ENCODE data around the gene STX7. TPM values are rescaled to one million over a fixed set of nuclear protein-coding genes. Genes with fewer than 3 reads are reported as not detected.

Gene STX7
- total RNA-seq, 4 donors from 2014 or later, result 45.7 to 70.6 (median 53.2) TPM

- Histone ChIP-seq H3K9me3 (no peaks in the 10 kb centered on the region), H3K4me1 (peaks cover 12 to 34% of the 10 kb centered on the region in 2 donors), H3K36me3 (no peaks in the 10 kb centered on the region), H3K27ac (peak overlapping the region in 1 of 3 donors; percentile 46), H3K27me3 (no peaks in the 10 kb centered on the region), H3K4me3 (replicated peaks in 1 of 3) (no peak overlapping the region)
- intact Hi-C loops (cut with DNase I), result no loop called here
- DNase-seq, result no peak
- WGBS, 2 donors, result 87 to 88% methylated on average over 5 of the region's 5 CpGs
- TF ChIP-seq CTCF (IDR thresholded peaks at IDR 0.05) (no peak), POLR2A (IDR thresholded peaks at IDR 0.05) (no peak)
These were observed 21.6 kb downstream of the STX7 start for GRCh38 chr6:132491303-132491702.

- no peaks in the 10 kb centered on the region for H3K9me3 ChIP-seq
- no peak overlapping the region for H3K4me3 ChIP-seq (replicated peaks in 1 of 3)
- no peaks in the 10 kb centered on the region for H3K27me3 ChIP-seq
- peaks cover 12 to 27% of the 10 kb centered on the region in 2 donors for H3K4me1 ChIP-seq
- intact Hi-C loops (cut with DNase I), result no loop called here
- peak overlapping the region in 2 of 3 donors; percentile 21 to 46 for H3K27ac ChIP-seq
- no peaks in the 10 kb centered on the region for H3K36me3 ChIP-seq
- WGBS, 2 donors, result 78 to 80% methylated on average over 10 of the region's 10 CpGs
- no peak for TF ChIP-seq POLR2A (IDR thresholded peaks at IDR 0.05)
- no peak for DNase-seq
These were observed 22.3 kb downstream of the STX7 start for GRCh38 chr6:132490478-132491204.

GRCh38 chr6:132490024-132490423 is 22.9 kb downstream of the STX7 start:
- Histone ChIP-seq H3K9me3 (no peaks in the 10 kb centered on the region), H3K36me3 (no peaks in the 10 kb centered on the region), H3K27me3 (no peaks in the 10 kb centered on the region), H3K4me3 (replicated peaks in 1 of 3) (no peak overlapping the region), H3K27ac (peak overlapping the region in 2 of 3 donors; percentile 21 to 46), H3K4me1 (peaks cover 12 to 22% of the 10 kb centered on the region in 2 donors)
- intact Hi-C loops (cut with DNase I), result no loop called here
- WGBS, 2 donors, result 62 to 77% methylated on average over 6 of the region's 6 CpGs
- no peak for DNase-seq
- TF ChIP-seq POLR2A (IDR thresholded peaks at IDR 0.05), result no peak
- no peak for TF ChIP-seq CTCF (IDR thresholded peaks at IDR 0.05)

GRCh38 chr6:132489376-132489775 is 23.5 kb downstream of the STX7 start:
- no peaks in the 10 kb centered on the region for H3K9me3 ChIP-seq
- no peaks in the 10 kb centered on the region for H3K27me3 ChIP-seq
- intact Hi-C loops (cut with DNase I), result no loop called here
- H3K4me1 ChIP-seq, result peaks cover 12 to 22% of the 10 kb centered on the region in 2 donors
- peak overlapping the region in 2 of 3 donors; percentile 21 to 46 for H3K27ac ChIP-seq
- H3K36me3 ChIP-seq, result no peaks in the 10 kb centered on the region
- H3K4me3 ChIP-seq (replicated peaks in 1 of 3), result no peak overlapping the region
- TF ChIP-seq CTCF (IDR thresholded peaks at IDR 0.05) (no peak), POLR2A (IDR thresholded peaks at IDR 0.05) (no peak)
- DNase-seq, result no peak
- WGBS, 2 donors, result 92% methylated on average over 4 of the region's 4 CpGs

GRCh38 chr6:132487762-132488161 is 25.2 kb downstream of the STX7 start:
- WGBS, 2 donors, result 90 to 91% methylated on average over 4 of the region's 4 CpGs
- no peaks in the 10 kb centered on the region for H3K9me3 ChIP-seq
- no peaks in the 10 kb centered on the region for H3K36me3 ChIP-seq
- H3K27ac ChIP-seq, result no peak overlapping the region
- H3K27me3 ChIP-seq, result no peaks in the 10 kb centered on the region
- intact Hi-C loops (cut with DNase I), result no loop called here
- no peak for DNase-seq
- TF ChIP-seq CTCF (IDR thresholded peaks at IDR 0.05), result no peak
- TF ChIP-seq POLR2A (IDR thresholded peaks at IDR 0.05), result no peak
- H3K4me3 ChIP-seq (replicated peaks in 1 of 3), result no peak overlapping the region
- peaks cover 10 to 22% of the 10 kb centered on the region in 2 donors for H3K4me1 ChIP-seq

Measured in thyroid gland (tissue), 4 donors.